SK-N-SH treated with all-trans-retinoic acid at 6 μM for 48 hours (cell line): ENCODE results near the gene MTCL1.

Experiments used
- ATAC-seq: fragments of 200-7000 bp; cut with Tn5 transposase; 3 replicates; pipeline ENCODE4 v1.9.1; 2020; ENCODE audit warnings: mild to moderate bottlenecking, moderate library complexity
- ARNTL ChIP-seq: fragments of 450-650 bp; formaldehyde crosslinking; IDR thresholded peaks from 2 replicates; pipeline ENCODE4 v1.5.0; 2020; ENCODE audit warnings: low read depth, mild to moderate bottlenecking, moderate library complexity, borderline replicate concordance
- BACH2 ChIP-seq: fragments of 250-450 bp; sonication (Bioruptor Pico); IDR thresholded peaks from 2 replicates; pipeline ENCODE4 v1.9.0; 2021; ENCODE audit warnings: mild to moderate bottlenecking, borderline replicate concordance
- CREB5 ChIP-seq: fragments of 250-450 bp; sonication (Bioruptor Pico); IDR thresholded peaks from 2 replicates; pipeline ENCODE4 v1.5.1; 2020; ENCODE audit warnings: low read depth, mild to moderate bottlenecking, moderate library complexity
- CSDC2 ChIP-seq: fragments of 250-450 bp; sonication (Bioruptor Pico); IDR thresholded peaks from 2 replicates; pipeline ENCODE4 v1.5.0; 2020; ENCODE audit warnings: mild to moderate bottlenecking, moderate library complexity
- CSRNP3 ChIP-seq: fragments of 250-450 bp; sonication (Bioruptor Pico); IDR thresholded peaks from 2 replicates; pipeline ENCODE4 v1.5.1; 2021; ENCODE audit warnings: mild to moderate bottlenecking, moderate library complexity
- ESRRG ChIP-seq: fragments of 250-450 bp; sonication (Bioruptor Pico); IDR thresholded peaks from 2 replicates; pipeline ENCODE4 v1.6.1; 2021; ENCODE audit warnings: mild to moderate bottlenecking
- GLIS3 ChIP-seq: fragments of 250-450 bp; sonication (Bioruptor Pico); IDR thresholded peaks from 2 replicates; pipeline ENCODE4 v1.5.0; 2020; ENCODE audit warnings: mild to moderate bottlenecking, moderate library complexity
- ISL1 ChIP-seq: fragments of 250-450 bp; sonication (Bioruptor Pico); IDR thresholded peaks from 2 replicates; pipeline ENCODE4 v2.1.2; 2022; ENCODE audit warnings: mild to moderate bottlenecking, moderate library complexity
- OSR1 ChIP-seq: fragments of 250-450 bp; sonication (Bioruptor Pico); IDR thresholded peaks from 2 replicates; pipeline ENCODE4 v1.8.0; 2022; ENCODE audit warnings: moderate library complexity, mild to moderate bottlenecking, inconsistent platforms
- PATZ1 ChIP-seq: fragments of 250-450 bp; sonication (Bioruptor Pico); IDR thresholded peaks from 2 replicates; pipeline ENCODE4 v1.8.0; 2020; ENCODE audit warnings: mild to moderate bottlenecking, moderate library complexity, borderline replicate concordance
- POU6F1 ChIP-seq: fragments of 250-450 bp; sonication (Bioruptor Pico); IDR thresholded peaks from 2 replicates; pipeline ENCODE4 v1.8.0; 2021; ENCODE audit warnings: low read depth, mild to moderate bottlenecking, moderate library complexity, borderline replicate concordance
- PPARA ChIP-seq: fragments of 250-450 bp; sonication (Bioruptor Pico); IDR thresholded peaks from 2 replicates; pipeline ENCODE4 v1.5.0; 2020; ENCODE audit warnings: mild to moderate bottlenecking, borderline replicate concordance
- RARB ChIP-seq: fragments of 250-450 bp; sonication (Bioruptor Pico); IDR thresholded peaks from 2 replicates; pipeline ENCODE4 v1.8.0; 2021; ENCODE audit warnings: mild to moderate bottlenecking, moderate library complexity
- SNAI2 ChIP-seq: fragments of 250-450 bp; sonication (Bioruptor Pico); IDR thresholded peaks from 2 replicates; pipeline ENCODE4 v1.5.0; 2020; ENCODE audit warnings: mild to moderate bottlenecking, moderate library complexity
- TCF4 ChIP-seq: fragments of 250-450 bp; sonication (Bioruptor Pico); IDR thresholded peaks from 2 replicates; pipeline ENCODE4 v1.8.0; 2021; ENCODE audit warnings: mild to moderate bottlenecking, moderate library complexity, borderline replicate concordance
- TOX ChIP-seq: fragments of 250-450 bp; sonication (Bioruptor Pico); IDR thresholded peaks from 2 replicates; pipeline ENCODE4 v1.8.0; 2021; ENCODE audit warnings: mild to moderate bottlenecking, moderate library complexity, borderline replicate concordance
- TSHZ2 ChIP-seq: fragments of 250-450 bp; sonication (Bioruptor Pico); IDR thresholded peaks from 2 replicates; pipeline ENCODE4 v1.5.0; 2020; ENCODE audit warnings: mild to moderate bottlenecking, moderate library complexity
- ZFP3 ChIP-seq: fragments of 250-450 bp; sonication (Bioruptor Pico); IDR thresholded peaks from 2 replicates; pipeline ENCODE4 v1.5.0; 2020; ENCODE audit warnings: mild to moderate bottlenecking, moderate library complexity
- ZFP30 ChIP-seq: fragments of 450-650 bp; formaldehyde crosslinking; IDR thresholded peaks from 2 replicates; pipeline ENCODE4 v1.5.0; 2022; ENCODE audit warnings: mild to moderate bottlenecking, moderate library complexity
- ZNF565 ChIP-seq: fragments of 450-650 bp; formaldehyde crosslinking; conservative IDR thresholded peaks from 2 replicates; pipeline ENCODE4 v1.5.0; 2020; ENCODE audit warnings: low read depth, mild to moderate bottlenecking, moderate library complexity
- ZNF70 ChIP-seq: fragments of 450-650 bp; formaldehyde crosslinking; IDR thresholded peaks from 2 replicates; pipeline ENCODE4 v1.5.0; 2020; ENCODE audit warnings: mild to moderate bottlenecking, moderate library complexity

MTCL1 gene

GRCh38 chr18:8805552-8805951, 100.2 kb downstream of the MTCL1 start:
- no peak for ATAC-seq
- TF ChIP-seq ZNF565 (CRISPR knock-in tag): no peak
- TF ChIP-seq OSR1 (CRISPR knock-in tag): no peak
- no peak for TF ChIP-seq CSRNP3 (CRISPR knock-in tag)
- no peak for TF ChIP-seq ZFP30 (CRISPR knock-in tag)
- no peak for TF ChIP-seq ZNF70 (CRISPR knock-in tag)
- no peak for TF ChIP-seq ZFP3
- no peak for TF ChIP-seq ARNTL (CRISPR knock-in tag)
- TF ChIP-seq SNAI2 (CRISPR knock-in tag): no peak
- TF ChIP-seq BACH2 (CRISPR knock-in tag): no peak
- TF ChIP-seq ISL1 (CRISPR knock-in tag): no peak
- TF ChIP-seq POU6F1 (CRISPR knock-in tag): no peak
- TF ChIP-seq CREB5 (CRISPR knock-in tag): no peak

- no peak for ATAC-seq
- TF ChIP-seq TOX (CRISPR knock-in tag) (no peak), CSRNP3 (CRISPR knock-in tag) (no peak), PPARA (CRISPR knock-in tag) (no peak), TSHZ2 (CRISPR knock-in tag) (no peak), TCF4 (CRISPR knock-in tag) (no peak), GLIS3 (CRISPR knock-in tag) (no peak), SNAI2 (CRISPR knock-in tag) (no peak), ESRRG (CRISPR knock-in tag) (no peak), ARNTL (CRISPR knock-in tag) (no peak), ISL1 (CRISPR knock-in tag) (no peak), CREB5 (CRISPR knock-in tag) (no peak), POU6F1 (CRISPR knock-in tag) (no peak), ZFP3 (no peak), ZFP30 (CRISPR knock-in tag) (no peak), OSR1 (CRISPR knock-in tag) (no peak), BACH2 (CRISPR knock-in tag) (no peak), RARB (CRISPR knock-in tag) (no peak), CSDC2 (no peak), PATZ1 (CRISPR knock-in tag) (no peak), ZNF565 (CRISPR knock-in tag) (no peak)
Measured at GRCh38 chr18:8806100-8806797, 100.9 kb downstream of the MTCL1 start.
